GM23338 (cell line): ENCODE data around the gene JUNB. TPM values are rescaled to one million over a fixed set of nuclear protein-coding genes. Genes with fewer than 3 reads are reported as not detected.

Experiments
- ATAC-seq: fragments of 200-7000 bp; cut with Tn5 transposase; 3 replicates; pipeline ENCODE4 v1.9.1; 2020
- DNase-seq: peaks from one replicate; pipeline ENCODE4 v3.0.0-alpha.2; 2015; ENCODE audit warnings: low spot score
- H2AFZ ChIP-seq: fragments of 200-600 bp; sonication (generic); 2 replicates; pipeline ENCODE4 v1.8.0; 2016; ENCODE audit warnings: antibody characterized with exemption, mild to moderate bottlenecking, moderate library complexity
- H3F3A ChIP-seq: fragments of 200-600 bp; sonication (generic); replicated peaks from 2 replicates; pipeline ENCODE4 v1.8.0; 2017; ENCODE audit warnings: antibody characterized with exemption, mixed run types, low read depth
- H3K27ac ChIP-seq: fragments of 200-600 bp; sonication (generic); 2 replicates; pipeline ENCODE4 v1.6.1; 2016; ENCODE audit warnings: low read depth
- H3K27me3 ChIP-seq: fragments of 200-600 bp; sonication (generic); 2 replicates; pipeline ENCODE4 v1.8.0; 2016; ENCODE audit warnings: mild to moderate bottlenecking, mixed run types, moderate library complexity; ENCODE audit not compliant: insufficient read depth
- H3K36me3 ChIP-seq: fragments of 200-600 bp; sonication (generic); 2 replicates; pipeline ENCODE4 v1.8.0; 2016; ENCODE audit warnings: mild to moderate bottlenecking; ENCODE audit not compliant: insufficient read depth
- H3K4me1 ChIP-seq: fragments of 200-600 bp; sonication (generic); 2 replicates; pipeline ENCODE4 v1.8.0; 2016; ENCODE audit warnings: mild to moderate bottlenecking, moderate library complexity; ENCODE audit not compliant: insufficient read depth
- H3K4me2 ChIP-seq: fragments of 200-600 bp; sonication (generic); 2 replicates; pipeline ENCODE4 v1.7.1; 2017; ENCODE audit warnings: mixed run types
- H3K4me3 ChIP-seq: fragments of 200-600 bp; sonication (generic); 2 replicates; pipeline ENCODE4 v1.6.1; 2016; ENCODE audit warnings: mixed run types
- H3K79me2 ChIP-seq: fragments of 200-600 bp; sonication (generic); replicated peaks from 2 replicates; pipeline ENCODE4 v1.8.0; 2017; ENCODE audit warnings: mild to moderate bottlenecking; ENCODE audit not compliant: insufficient read depth
- H3K9me2 ChIP-seq: fragments of 200-600 bp; sonication (generic); 2 replicates; pipeline ENCODE4 v1.8.0; 2017; ENCODE audit not compliant: insufficient read depth
- H4K20me1 ChIP-seq: fragments of 200-600 bp; sonication (generic); replicated peaks from 2 replicates; pipeline ENCODE4 v1.8.0; 2017; ENCODE audit warnings: mild to moderate bottlenecking; ENCODE audit not compliant: insufficient read depth
- H3K27ac Mint-ChIP-seq: 2 replicates; pipeline ENCODE4 v1.8.0; 2020; ENCODE audit warnings: inconsistent platforms, mild to moderate bottlenecking, moderate library complexity, mixed read lengths
- H3K27me3 Mint-ChIP-seq: 3 replicates; pipeline ENCODE4 v1.8.0; 2022; ENCODE audit warnings: low read depth, mild to moderate bottlenecking, moderate library complexity, mixed read lengths, inconsistent platforms; ENCODE audit not compliant: insufficient read depth, poor library complexity
- H3K36me3 Mint-ChIP-seq: 3 replicates; pipeline ENCODE4 v1.8.0; 2021; ENCODE audit warnings: low read depth, mild to moderate bottlenecking, inconsistent platforms, moderate library complexity, mixed read lengths
- H3K4me1 Mint-ChIP-seq: 3 replicates; pipeline ENCODE4 v1.8.0; 2020; ENCODE audit warnings: mild to moderate bottlenecking, inconsistent platforms, mixed read lengths
- H3K4me3 Mint-ChIP-seq: 3 replicates; pipeline ENCODE4 v1.8.0; 2021; ENCODE audit warnings: moderate library complexity, mild to moderate bottlenecking, inconsistent platforms, mixed read lengths
- H3K9me3 Mint-ChIP-seq: 3 replicates; pipeline ENCODE4 v1.8.0; 2020; ENCODE audit warnings: moderate library complexity, mild to moderate bottlenecking, inconsistent platforms, mixed read lengths
- CREB1 ChIP-seq: fragments of 250-450 bp; sonication (Bioruptor Pico); IDR thresholded peaks from 2 replicates; pipeline ENCODE4 v1.5.0; 2020; ENCODE audit warnings: low read depth, mild to moderate bottlenecking, moderate library complexity
- CTCF ChIP-seq, 2 experiments: fragments of 200-600 bp in 1 of 2; sonication (generic) in 1 of 2; conservative IDR thresholded peaks; 2 replicates each; pipeline versions ENCODE4 v1.5.1 to v1.6.1; 2016 to 2017; ENCODE audit warnings: antibody characterized with exemption in 2 of 2, low read depth in 2 of 2, mild to moderate bottlenecking in 2 of 2, moderate library complexity in 1 of 2
- ETS1 ChIP-seq: IDR thresholded peaks from 2 replicates; pipeline ENCODE4 v1.6.1; 2016; ENCODE audit warnings: antibody characterized with exemption
- EZH2 ChIP-seq: fragments of 200-600 bp; sonication (generic); IDR thresholded peaks from one replicate; pipeline ENCODE4 v1.8.0; 2017; ENCODE audit warnings: antibody characterized with exemption, mild to moderate bottlenecking, low read depth; ENCODE audit not compliant: unreplicated experiment
- EZH2phosphoT487 ChIP-seq: fragments of 200-600 bp; sonication (generic); IDR thresholded peaks from one replicate; pipeline ENCODE4 v1.8.1; 2018; ENCODE audit warnings: antibody characterized with exemption; ENCODE audit not compliant: unreplicated experiment
- JUNB ChIP-seq: IDR thresholded peaks from one replicate; pipeline ENCODE4 v1.6.1; 2016; ENCODE audit warnings: antibody characterized with exemption; ENCODE audit not compliant: unreplicated experiment
- NANOG ChIP-seq: IDR thresholded peaks from 2 replicates; pipeline ENCODE4 v1.6.1; 2016; ENCODE audit warnings: antibody characterized with exemption, borderline replicate concordance
- POLR2AphosphoS5 ChIP-seq: IDR thresholded peaks from 2 replicates; pipeline ENCODE4 v1.6.1; 2016; ENCODE audit warnings: antibody characterized with exemption, low read depth
- REST ChIP-seq: IDR thresholded peaks from one replicate; pipeline ENCODE4 v1.6.1; 2018; ENCODE audit warnings: antibody characterized with exemption; ENCODE audit not compliant: unreplicated experiment
- STAT1 ChIP-seq: IDR thresholded peaks from one replicate; pipeline ENCODE4 v1.6.1; 2016; ENCODE audit warnings: antibody characterized with exemption; ENCODE audit not compliant: unreplicated experiment
- ZNF114 ChIP-seq: fragments of 250-450 bp; sonication (Bioruptor Pico); IDR thresholded peaks from 2 replicates; pipeline ENCODE4 v1.5.0; 2020; ENCODE audit warnings: mild to moderate bottlenecking, moderate library complexity
- ZNF331 ChIP-seq: fragments of 250-450 bp; sonication (Bioruptor Pico); IDR thresholded peaks from 2 replicates; pipeline ENCODE4 v1.5.0; 2020; ENCODE audit warnings: low read depth, mild to moderate bottlenecking, moderate library complexity
- ZNF462 ChIP-seq: fragments of 250-450 bp; sonication (Bioruptor Pico); IDR thresholded peaks from 2 replicates; pipeline ENCODE4 v1.5.0; 2020; ENCODE audit warnings: mild to moderate bottlenecking, moderate library complexity
- polyA plus RNA-seq: library from polyadenylated mRNA; unstranded; fragments of >200 nt; fragmentation: Nextera tagmentation; extraction: Ambion mirVana; gene quantifications from 2 replicates; pipeline ENCODE4 v1.2.1, GENCODE V29; 2016
- total RNA-seq: library from RNA; depleted of rRNA; stranded (reverse); fragments of >200 nt; shearing (Covaris generic); gene quantifications from 2 replicates; pipeline ENCODE4 v1.2.3, GENCODE V29; 2014

Gene JUNB
- total and polyA plus RNA-seq, 2 experiments from 2014 or later, result 7.7 to 20.2 TPM

GRCh38 chr19:12802267-12803106 lies 11.2 kb downstream of the JUNB start:
- no peaks in the 10 kb centered on the region for H3K9me3 Mint-ChIP-seq
- ATAC-seq (no peak), DNase-seq (no peak)
- TF ChIP-seq POLR2AphosphoS5, result no peak
- TF ChIP-seq EZH2phosphoT487, result no peak
- no peak for TF ChIP-seq ETS1
- TF ChIP-seq CREB1 (CRISPR knock-in tag), result no peak
- no peak for TF ChIP-seq ZNF462 (CRISPR knock-in tag)
- TF ChIP-seq STAT1, result no peak
- TF ChIP-seq EZH2, result no peak
- no peak for TF ChIP-seq ZNF114 (CRISPR knock-in tag)
- no peak for TF ChIP-seq JUNB
- no peak for TF ChIP-seq REST
- no peak for TF ChIP-seq CTCF (conservative IDR thresholded peaks at IDR 0.05; ENCODE audit: low read depth in 2 of 2)
- no peak for TF ChIP-seq NANOG
- TF ChIP-seq ZNF331, result no peak
- Histone ChIP-seq H3K4me1 (peaks cover 11% of the 10 kb centered on the region; the same call in 1 of the 2 replicates), H3K4me2 (peak overlapping the region; percentile 97), H3K27ac (no peak overlapping the region), H4K20me1 (no peaks in the 10 kb centered on the region), H2AFZ (peak overlapping the region; percentile 97), H3K79me2 (peaks cover 20% of the 10 kb centered on the region), H3K27me3 (peaks cover 10% of the 10 kb centered on the region), H3K4me3 (peak overlapping the region; percentile 99), H3K36me3 (peaks cover 9% of the 10 kb centered on the region; the same call in 1 of the 2 replicates), H3F3A (peaks cover 19% of the 10 kb centered on the region), H3K9me2 (no peaks in the 10 kb centered on the region)
- H3K4me1 Mint-ChIP-seq, result peaks cover 20% of the 10 kb centered on the region
- H3K36me3 Mint-ChIP-seq, result peaks cover 45% of the 10 kb centered on the region
- peaks cover 10% of the 10 kb centered on the region for H3K27me3 Mint-ChIP-seq
- H3K4me3 Mint-ChIP-seq, result peak overlapping the region; percentile 93
- no peak overlapping the region for H3K27ac Mint-ChIP-seq
